ENCODE data around the gene PRDM16. TPM values are rescaled to one million over a fixed set of nuclear protein-coding genes. Genes with fewer than 3 reads are reported as not detected.
A peak's percentile ranks its signal among the peaks of the same experiment; 100 is the strongest.

Gene PRDM16
- total and polyA plus RNA-seq, 2 of the 13 experiments (the other 11 are each of a cell fraction or from before 2014, with no cell fraction given) = 0.15 to 0.81 TPM

GRCh38 chr1:3321559-3322449, 252.8 kb downstream of the PRDM16 start (continued):
- TF ChIP-seq HNRNPL (IDR thresholded peaks at IDR 0.05; ENCODE audit: low read depth, low read length) (0 out of 2 replicates have a peak, but pooled peaks have one; percentile 10), TEAD2 (CRISPR knock-in tag; IDR thresholded peaks at IDR 0.05) (no peak), HNRNPK (IDR thresholded peaks at IDR 0.05; ENCODE audit: low read depth, low read length, poor library complexity, severe bottlenecking) (no peak), ZNF564 (CRISPR knock-in tag; IDR thresholded peaks at IDR 0.05) (no peak), FOXK1 (CRISPR knock-in tag; IDR thresholded peaks at IDR 0.05; ENCODE audit: borderline replicate concordance, low read depth) (no peak), GABPA (IDR thresholded peaks at IDR 0.05; ENCODE audit: low read depth, low read length) (no peak), GABPA (CRISPR knock-in tag; IDR thresholded peaks at IDR 0.05; ENCODE audit: low read depth) (no peak), ZKSCAN8 (CRISPR knock-in tag; IDR thresholded peaks at IDR 0.05; ENCODE audit: borderline replicate concordance) (no peak), MXD1 (CRISPR knock-in tag; IDR thresholded peaks at IDR 0.05) (no peak), TRIM22 (IDR thresholded peaks at IDR 0.05) (no peak), ZMYM4 (CRISPR knock-in tag; IDR thresholded peaks at IDR 0.05) (no peak), ZNF550 (CRISPR knock-in tag; IDR thresholded peaks at IDR 0.05; ENCODE audit: borderline replicate concordance) (peak; percentile 50; the same call in 1 of the 2 replicates), SIX4 (CRISPR knock-in tag; IDR thresholded peaks at IDR 0.05) (no peak), MED1 (CRISPR knock-in tag; IDR thresholded peaks at IDR 0.05) (peak; percentile 25; the same call in 1 of the 2 replicates), CBX5 (CRISPR knock-in tag; IDR thresholded peaks at IDR 0.05; ENCODE audit: borderline replicate concordance) (no peak), ZFP90 (CRISPR knock-in tag; IDR thresholded peaks at IDR 0.05; ENCODE audit: borderline replicate concordance) (no peak), RFXAP (CRISPR knock-in tag; IDR thresholded peaks at IDR 0.05; ENCODE audit: borderline replicate concordance) (no peak), ZNF577 (CRISPR knock-in tag; IDR thresholded peaks at IDR 0.05; ENCODE audit: borderline replicate concordance, low read depth) (no peak), ZNF609 (CRISPR knock-in tag; IDR thresholded peaks at IDR 0.05; ENCODE audit: borderline replicate concordance) (no peak), ZNF484 (CRISPR knock-in tag; IDR thresholded peaks at IDR 0.05; ENCODE audit: borderline replicate concordance, low read depth) (no peak), NPAS2 (CRISPR knock-in tag; IDR thresholded peaks at IDR 0.05; ENCODE audit: borderline replicate concordance) (no peak), ETV5 (CRISPR knock-in tag; IDR thresholded peaks at IDR 0.05; ENCODE audit: borderline replicate concordance) (no peak; the same call in 1 of the 2 replicates), LCORL (IDR thresholded peaks at IDR 0.05) (no peak), LCORL (CRISPR knock-in tag; IDR thresholded peaks at IDR 0.05) (no peak)
